ENCODE data around the gene WDR20. TPM values are rescaled to one million over a fixed set of nuclear protein-coding genes. Genes with fewer than 3 reads are reported as not detected.

The WDR20 gene
- polyA plus RNA-seq, 1 of the 3 experiments (the other 2 are of a cell fraction), result 12.4 TPM

DNA sequence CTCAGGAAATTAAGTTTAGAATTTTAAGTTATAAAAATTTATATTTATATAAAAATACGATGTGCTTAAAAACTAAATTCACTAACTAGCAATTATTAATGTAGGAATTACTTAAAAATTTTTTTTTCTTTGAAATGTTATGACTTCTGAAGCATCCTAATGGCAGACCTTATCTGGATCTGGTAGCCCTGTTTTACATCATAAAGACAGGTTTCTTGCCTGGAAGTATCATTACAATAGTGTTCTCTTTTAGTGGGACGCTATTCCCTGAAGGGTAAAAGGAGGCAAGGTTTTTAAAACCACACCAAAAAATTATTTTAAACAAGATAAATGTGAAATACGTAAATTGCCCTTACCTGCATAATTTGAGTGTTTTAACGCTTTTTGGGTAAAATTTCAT is 2.1 kb downstream of the WDR20 start:
- H3K9me3 ChIP-seq, result no peaks in the 10 kb centered on the region
- H3K9ac ChIP-seq, result no peak overlapping the region
- no peaks in the 10 kb centered on the region for H3K27me3 ChIP-seq (ENCODE audit: insufficient read depth)
- peaks cover 77% of the 10 kb centered on the region for H3K79me2 ChIP-seq (ENCODE audit: insufficient read depth)
- no peaks in the 10 kb centered on the region for H3K9me2 ChIP-seq
- peak overlapping the region; percentile 8; the same call in 1 of the 2 replicates for H3K4me2 ChIP-seq
- DNase-seq, result peak; percentile 53
- peak overlapping the region in 1 of 2 experiments; percentile 71; a peak in 2 of 4 replicates for H3K27ac ChIP-seq (ENCODE audit: low read depth in 2 of 2, low read length in 1 of 2)
- H3K36me3 ChIP-seq (replicated peaks in 1 of 2; ENCODE audit: control insufficient read depth in 1 of 2, insufficient read depth in 2 of 2, low read length in 1 of 2), result peaks cover 0 to 13% of the 10 kb centered on the region in 2 experiments
- ChIA-PET CTCF (interaction anchor here (2.2 kb wide), 1 partner anchor 172 kb away, joined by 7 read pairs; no protein-coding TSS in a partner anchor), POLR2A (no interaction called here)
- peaks cover 49% of the 10 kb centered on the region for H4K20me1 ChIP-seq (ENCODE audit: insufficient read depth)
- peaks cover 3 to 6% of the 10 kb centered on the region in 2 experiments; a peak in 3 of 4 replicates for H3K4me1 ChIP-seq (ENCODE audit: control insufficient read depth in 1 of 2, insufficient read depth in 2 of 2, low read depth in 1 of 2, low read length in 1 of 2)
- 53% methylated on average over 4 of the region's 4 CpGs for WGBS (ENCODE audit: low lambda C conversion rate)
- H3F3A ChIP-seq (replicated peaks; ENCODE audit: insufficient read depth), result peaks cover 3% of the 10 kb centered on the region
- peak overlapping the region; percentile 1 to 73; a peak in 2 of 4 replicates for H3K4me3 ChIP-seq (ENCODE audit: low read depth in 2 of 2, low read length in 1 of 2)
- TF ChIP-seq SIN3A (IDR thresholded peaks at IDR 0.05; ENCODE audit: borderline replicate concordance, low read depth, low read length) (no peak), TCF12 (IDR thresholded peaks at IDR 0.05) (peak; percentile 36; the same call in 1 of the 2 replicates), ELF1 (IDR thresholded peaks at IDR 0.05) (no peak), YY1 (IDR thresholded peaks at IDR 0.05; ENCODE audit: low read depth) (no peak), MEF2A (IDR thresholded peaks at IDR 0.05; ENCODE audit: borderline replicate concordance, low read depth) (no peak), NRF1 (IDR thresholded peaks at IDR 0.05; ENCODE audit: low read depth, low read length) (no peak), GATA2 (CRISPR knock-in tag; IDR thresholded peaks at IDR 0.05) (peak; percentile 66), FOXJ3 (CRISPR knock-in tag; IDR thresholded peaks at IDR 0.05) (no peak), RAD21 (IDR thresholded peaks at IDR 0.05; ENCODE audit: low read length) (peak; percentile 22; the same call in 1 of the 2 replicates), CHD2 (IDR thresholded peaks at IDR 0.05; ENCODE audit: low read length, partially characterized antibody) (peak; percentile 64), RXRA (IDR thresholded peaks at IDR 0.05; ENCODE audit: borderline replicate concordance, low read depth) (no peak), POLR2AphosphoS5 (IDR thresholded peaks at IDR 0.05; ENCODE audit: low read depth, low read length) (no peak), FOXM1 (IDR thresholded peaks at IDR 0.05; ENCODE audit: low read depth) (no peak), TEAD4 (IDR thresholded peaks at IDR 0.05; ENCODE audit: borderline replicate concordance, insufficient read depth) (no peak), RCOR1 (IDR thresholded peaks at IDR 0.05; ENCODE audit: low read length) (peak; percentile 78), EP300 (IDR thresholded peaks at IDR 0.05; ENCODE audit: borderline replicate concordance in 1 of 2, low read depth in 1 of 2, low read length in 1 of 2) (peak in 1 of 2 experiments; percentile 79; a peak in 2 of 4 replicates), EZH2phosphoT487 (IDR thresholded peaks at IDR 0.05; ENCODE audit: borderline replicate concordance, low read depth) (no peak), FOSL2 (IDR thresholded peaks at IDR 0.05; ENCODE audit: borderline replicate concordance, low read depth) (no peak), JUND (IDR thresholded peaks at IDR 0.05) (no peak), MXI1 (IDR thresholded peaks at IDR 0.05; ENCODE audit: low read depth, low read length) (no peak; the same call in 1 of the 2 replicates), GABPA (IDR thresholded peaks at IDR 0.05; ENCODE audit: low read depth) (no peak)
- TF ChIP-seq, protein P1, sequence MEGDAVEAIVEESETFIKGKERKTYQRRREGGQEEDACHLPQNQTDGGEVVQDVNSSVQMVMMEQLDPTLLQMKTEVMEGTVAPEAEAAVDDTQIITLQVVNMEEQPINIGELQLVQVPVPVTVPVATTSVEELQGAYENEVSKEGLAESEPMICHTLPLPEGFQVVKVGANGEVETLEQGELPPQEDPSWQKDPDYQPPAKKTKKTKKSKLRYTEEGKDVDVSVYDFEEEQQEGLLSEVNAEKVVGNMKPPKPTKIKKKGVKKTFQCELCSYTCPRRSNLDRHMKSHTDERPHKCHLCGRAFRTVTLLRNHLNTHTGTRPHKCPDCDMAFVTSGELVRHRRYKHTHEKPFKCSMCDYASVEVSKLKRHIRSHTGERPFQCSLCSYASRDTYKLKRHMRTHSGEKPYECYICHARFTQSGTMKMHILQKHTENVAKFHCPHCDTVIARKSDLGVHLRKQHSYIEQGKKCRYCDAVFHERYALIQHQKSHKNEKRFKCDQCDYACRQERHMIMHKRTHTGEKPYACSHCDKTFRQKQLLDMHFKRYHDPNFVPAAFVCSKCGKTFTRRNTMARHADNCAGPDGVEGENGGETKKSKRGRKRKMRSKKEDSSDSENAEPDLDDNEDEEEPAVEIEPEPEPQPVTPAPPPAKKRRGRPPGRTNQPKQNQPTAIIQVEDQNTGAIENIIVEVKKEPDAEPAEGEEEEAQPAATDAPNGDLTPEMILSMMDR (IDR thresholded peaks at IDR 0.05), result no peak
- TF ChIP-seq, protein P2, sequence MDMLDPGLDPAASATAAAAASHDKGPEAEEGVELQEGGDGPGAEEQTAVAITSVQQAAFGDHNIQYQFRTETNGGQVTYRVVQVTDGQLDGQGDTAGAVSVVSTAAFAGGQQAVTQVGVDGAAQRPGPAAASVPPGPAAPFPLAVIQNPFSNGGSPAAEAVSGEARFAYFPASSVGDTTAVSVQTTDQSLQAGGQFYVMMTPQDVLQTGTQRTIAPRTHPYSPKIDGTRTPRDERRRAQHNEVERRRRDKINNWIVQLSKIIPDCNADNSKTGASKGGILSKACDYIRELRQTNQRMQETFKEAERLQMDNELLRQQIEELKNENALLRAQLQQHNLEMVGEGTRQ (IDR thresholded peaks at IDR 0.05; ENCODE audit: borderline replicate concordance, low read depth, low read length), result no peak
- TF ChIP-seq, protein P3, sequence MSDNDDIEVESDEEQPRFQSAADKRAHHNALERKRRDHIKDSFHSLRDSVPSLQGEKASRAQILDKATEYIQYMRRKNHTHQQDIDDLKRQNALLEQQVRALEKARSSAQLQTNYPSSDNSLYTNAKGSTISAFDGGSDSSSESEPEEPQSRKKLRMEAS (IDR thresholded peaks at IDR 0.05; ENCODE audit: low read depth), result no peak
- TF ChIP-seq, protein P4, sequence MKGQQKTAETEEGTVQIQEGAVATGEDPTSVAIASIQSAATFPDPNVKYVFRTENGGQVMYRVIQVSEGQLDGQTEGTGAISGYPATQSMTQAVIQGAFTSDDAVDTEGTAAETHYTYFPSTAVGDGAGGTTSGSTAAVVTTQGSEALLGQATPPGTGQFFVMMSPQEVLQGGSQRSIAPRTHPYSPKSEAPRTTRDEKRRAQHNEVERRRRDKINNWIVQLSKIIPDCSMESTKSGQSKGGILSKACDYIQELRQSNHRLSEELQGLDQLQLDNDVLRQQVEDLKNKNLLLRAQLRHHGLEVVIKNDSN (IDR thresholded peaks at IDR 0.05; ENCODE audit: borderline replicate concordance, low read depth), result no peak
- TF ChIP-seq, protein P5, sequence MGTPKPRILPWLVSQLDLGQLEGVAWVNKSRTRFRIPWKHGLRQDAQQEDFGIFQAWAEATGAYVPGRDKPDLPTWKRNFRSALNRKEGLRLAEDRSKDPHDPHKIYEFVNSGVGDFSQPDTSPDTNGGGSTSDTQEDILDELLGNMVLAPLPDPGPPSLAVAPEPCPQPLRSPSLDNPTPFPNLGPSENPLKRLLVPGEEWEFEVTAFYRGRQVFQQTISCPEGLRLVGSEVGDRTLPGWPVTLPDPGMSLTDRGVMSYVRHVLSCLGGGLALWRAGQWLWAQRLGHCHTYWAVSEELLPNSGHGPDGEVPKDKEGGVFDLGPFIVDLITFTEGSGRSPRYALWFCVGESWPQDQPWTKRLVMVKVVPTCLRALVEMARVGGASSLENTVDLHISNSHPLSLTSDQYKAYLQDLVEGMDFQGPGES (IDR thresholded peaks at IDR 0.05; ENCODE audit: low read depth, low read length), result no peak
- TF ChIP-seq, protein P6, sequence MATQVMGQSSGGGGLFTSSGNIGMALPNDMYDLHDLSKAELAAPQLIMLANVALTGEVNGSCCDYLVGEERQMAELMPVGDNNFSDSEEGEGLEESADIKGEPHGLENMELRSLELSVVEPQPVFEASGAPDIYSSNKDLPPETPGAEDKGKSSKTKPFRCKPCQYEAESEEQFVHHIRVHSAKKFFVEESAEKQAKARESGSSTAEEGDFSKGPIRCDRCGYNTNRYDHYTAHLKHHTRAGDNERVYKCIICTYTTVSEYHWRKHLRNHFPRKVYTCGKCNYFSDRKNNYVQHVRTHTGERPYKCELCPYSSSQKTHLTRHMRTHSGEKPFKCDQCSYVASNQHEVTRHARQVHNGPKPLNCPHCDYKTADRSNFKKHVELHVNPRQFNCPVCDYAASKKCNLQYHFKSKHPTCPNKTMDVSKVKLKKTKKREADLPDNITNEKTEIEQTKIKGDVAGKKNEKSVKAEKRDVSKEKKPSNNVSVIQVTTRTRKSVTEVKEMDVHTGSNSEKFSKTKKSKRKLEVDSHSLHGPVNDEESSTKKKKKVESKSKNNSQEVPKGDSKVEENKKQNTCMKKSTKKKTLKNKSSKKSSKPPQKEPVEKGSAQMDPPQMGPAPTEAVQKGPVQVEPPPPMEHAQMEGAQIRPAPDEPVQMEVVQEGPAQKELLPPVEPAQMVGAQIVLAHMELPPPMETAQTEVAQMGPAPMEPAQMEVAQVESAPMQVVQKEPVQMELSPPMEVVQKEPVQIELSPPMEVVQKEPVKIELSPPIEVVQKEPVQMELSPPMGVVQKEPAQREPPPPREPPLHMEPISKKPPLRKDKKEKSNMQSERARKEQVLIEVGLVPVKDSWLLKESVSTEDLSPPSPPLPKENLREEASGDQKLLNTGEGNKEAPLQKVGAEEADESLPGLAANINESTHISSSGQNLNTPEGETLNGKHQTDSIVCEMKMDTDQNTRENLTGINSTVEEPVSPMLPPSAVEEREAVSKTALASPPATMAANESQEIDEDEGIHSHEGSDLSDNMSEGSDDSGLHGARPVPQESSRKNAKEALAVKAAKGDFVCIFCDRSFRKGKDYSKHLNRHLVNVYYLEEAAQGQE (IDR thresholded peaks at IDR 0.05; ENCODE audit: low read depth, low read length), result no peak
- no peak overlapping the region for H2AFZ ChIP-seq (ENCODE audit: low read depth)
